CD14-positive monocyte (primary cell): ENCODE results near the gene TPRKB. TPM values are rescaled to one million over a fixed set of nuclear protein-coding genes. Genes with fewer than 3 reads are reported as not detected.

ENCODE experiments used
- DNase-seq, 3 donors: peaks; one replicate each; pipeline ENCODE4 v3.0.0-alpha.2; 2011 to 2022
- H2AFZ ChIP-seq: 2 replicates; pipeline ENCODE4 v1.6.0; 2012; ENCODE audit warnings: mild to moderate bottlenecking, low read depth, low read length, inconsistent platforms; ENCODE audit not compliant: insufficient read depth, poor library complexity, severe bottlenecking
- H3K27ac ChIP-seq, 2 donors: 1 replicate in 1 of 2; 2 replicates in 1 of 2; pipeline ENCODE4 v1.5.1; 2012 to 2013; ENCODE audit warnings: low read length in 2 of 2, control low read depth in 1 of 2, inconsistent platforms in 1 of 2, low read depth in 1 of 2, mild to moderate bottlenecking in 1 of 2
- H3K27me3 ChIP-seq, 2 donors: one replicate each; pipeline versions ENCODE4 v1.6.0 to v1.6.1; 2011 to 2013; ENCODE audit warnings: low read length in 2 of 2; ENCODE audit not compliant: control insufficient read depth in 2 of 2, insufficient read depth in 2 of 2
- H3K36me3 ChIP-seq, 2 donors: replicated peaks in 1 of 2; 1 replicate in 1 of 2; 2 replicates in 1 of 2; pipeline versions ENCODE4 v1.5.1 to v1.6.1; 2012 to 2013; ENCODE audit warnings: low read length in 2 of 2, control low read depth in 1 of 2, inconsistent platforms in 1 of 2, mild to moderate bottlenecking in 1 of 2; ENCODE audit not compliant: insufficient read depth in 2 of 2, control insufficient read depth in 1 of 2
- H3K4me1 ChIP-seq, 2 donors: 1 replicate in 1 of 2; 2 replicates in 1 of 2; pipeline versions ENCODE4 v1.5.1 to v1.6.1; 2012 to 2013; ENCODE audit warnings: low read length in 2 of 2, control low read depth in 1 of 2, inconsistent platforms in 1 of 2, mild to moderate bottlenecking in 1 of 2, moderate library complexity in 1 of 2; ENCODE audit not compliant: insufficient read depth in 2 of 2, control insufficient read depth in 1 of 2
- H3K4me2 ChIP-seq: replicated peaks from 2 replicates; pipeline ENCODE3; 2012; ENCODE audit warnings: low read length, moderate library complexity, mild to moderate bottlenecking; ENCODE audit not compliant: poor library complexity, severe bottlenecking; ENCODE audit errors: extremely low read depth
- H3K4me3 ChIP-seq, 3 experiments: fragments of 200-600 bp in 1 of 3; sonication (generic) in 1 of 3; replicated peaks in 1 of 3; 1 replicate in 2 of 3; 2 replicates in 1 of 3; pipeline ENCODE4 v1.5.1; 2011 to 2013; ENCODE audit warnings: low read length in 3 of 3, mild to moderate bottlenecking in 3 of 3, control low read depth in 2 of 3, low read depth in 2 of 3, inconsistent platforms in 1 of 3, moderate library complexity in 1 of 3
- H3K79me2 ChIP-seq: 2 replicates; pipeline ENCODE4 v1.6.0; 2012; ENCODE audit warnings: mild to moderate bottlenecking, control low read depth, inconsistent platforms, low read length, moderate library complexity; ENCODE audit not compliant: insufficient read depth
- H3K9ac ChIP-seq: 2 replicates; pipeline ENCODE4 v1.6.0; 2017; ENCODE audit warnings: low read length, mild to moderate bottlenecking; ENCODE audit not compliant: insufficient read depth, poor library complexity, severe bottlenecking
- H3K9me3 ChIP-seq, 2 donors: replicated peaks in 1 of 2; 1 replicate in 1 of 2; 2 replicates in 1 of 2; pipeline versions ENCODE4 v1.5.1 to v1.6.1; 2012 to 2013; ENCODE audit warnings: low read length in 2 of 2, control low read depth in 1 of 2; ENCODE audit not compliant: control insufficient read depth in 1 of 2, insufficient read depth in 1 of 2
- H4K20me1 ChIP-seq: 2 replicates; pipeline ENCODE4 v1.6.0; 2012; ENCODE audit warnings: mild to moderate bottlenecking, low read length, control low read depth, moderate library complexity; ENCODE audit not compliant: insufficient read depth
- H3K27ac Mint-ChIP-seq, 7 donors: one replicate each; pipeline ENCODE4 v1.8.0; 2020; ENCODE audit warnings: mild to moderate bottlenecking in 7 of 7, mixed read lengths in 7 of 7, moderate library complexity in 6 of 7, inconsistent platforms in 2 of 7
- H3K27me3 Mint-ChIP-seq, 3 donors: one replicate each; pipeline ENCODE4 v1.8.0; 2021 to 2022; ENCODE audit warnings: low read depth in 3 of 3, mild to moderate bottlenecking in 3 of 3, mixed read lengths in 3 of 3, moderate library complexity in 3 of 3, inconsistent platforms in 1 of 3
- H3K36me3 Mint-ChIP-seq, 2 donors: one replicate each; pipeline ENCODE4 v1.8.0; 2020; ENCODE audit warnings: mixed read lengths in 2 of 2, inconsistent platforms in 1 of 2, mild to moderate bottlenecking in 1 of 2
- H3K4me1 Mint-ChIP-seq: one replicate; pipeline ENCODE4 v1.8.0; 2020; ENCODE audit warnings: mild to moderate bottlenecking, mixed read lengths
- H3K4me3 Mint-ChIP-seq, 2 donors: one replicate each; pipeline ENCODE4 v1.8.0; 2020; ENCODE audit warnings: mild to moderate bottlenecking in 2 of 2, mixed read lengths in 2 of 2, moderate library complexity in 1 of 2
- H3K9me3 Mint-ChIP-seq, 7 donors: one replicate each; pipeline ENCODE4 v1.8.0; 2020 to 2022; ENCODE audit warnings: mixed read lengths in 7 of 7, mild to moderate bottlenecking in 6 of 7, moderate library complexity in 6 of 7, inconsistent platforms in 2 of 7
- CTCF ChIP-seq: fragments of 200-600 bp; IDR thresholded peaks from one replicate; pipeline ENCODE4 v1.8.0; 2022; ENCODE audit warnings: antibody characterized with exemption, mild to moderate bottlenecking
- WGBS: methylation state at CpG from one replicate; pipeline ENCODE4 v1.1.5; 2013; ENCODE audit warnings: missing lambda C conversion rate; ENCODE audit not compliant: insufficient coverage; 5-methylcytosine and 5-hydroxymethylcytosine counted together
- intact Hi-C, 2 donors: fragments of 100-400 bp; cut with micrococcal nuclease; formaldehyde crosslinking; loops; one replicate each; pipeline versions ENCODE4 v1.15.0 to v1.15.1; 2023
- polyA plus RNA-seq, 3 donors: library from polyadenylated mRNA; depleted of rRNA in 1 of 3; unstranded in 2 of 3; stranded (reverse) in 1 of 3; fragments of 300-500 nt in 2 of 3; fragments of >200 nt in 1 of 3; fragmentation: Illumina TruSeq in 2 of 3; gene quantifications; 1 replicate in 2 of 3; 2 replicates in 1 of 3; pipeline ENCODE4 v1.2.3, GENCODE V29; 2012 to 2021

Gene TPRKB
- polyA plus RNA-seq, 3 donors = 26.9 to 69.1 (median 65.8) TPM

- DNase-seq = no peak
- no peak for TF ChIP-seq CTCF
Observed at GRCh38 chr2:73746877-73747208, 9.7 kb upstream of the TPRKB start.

DNA sequence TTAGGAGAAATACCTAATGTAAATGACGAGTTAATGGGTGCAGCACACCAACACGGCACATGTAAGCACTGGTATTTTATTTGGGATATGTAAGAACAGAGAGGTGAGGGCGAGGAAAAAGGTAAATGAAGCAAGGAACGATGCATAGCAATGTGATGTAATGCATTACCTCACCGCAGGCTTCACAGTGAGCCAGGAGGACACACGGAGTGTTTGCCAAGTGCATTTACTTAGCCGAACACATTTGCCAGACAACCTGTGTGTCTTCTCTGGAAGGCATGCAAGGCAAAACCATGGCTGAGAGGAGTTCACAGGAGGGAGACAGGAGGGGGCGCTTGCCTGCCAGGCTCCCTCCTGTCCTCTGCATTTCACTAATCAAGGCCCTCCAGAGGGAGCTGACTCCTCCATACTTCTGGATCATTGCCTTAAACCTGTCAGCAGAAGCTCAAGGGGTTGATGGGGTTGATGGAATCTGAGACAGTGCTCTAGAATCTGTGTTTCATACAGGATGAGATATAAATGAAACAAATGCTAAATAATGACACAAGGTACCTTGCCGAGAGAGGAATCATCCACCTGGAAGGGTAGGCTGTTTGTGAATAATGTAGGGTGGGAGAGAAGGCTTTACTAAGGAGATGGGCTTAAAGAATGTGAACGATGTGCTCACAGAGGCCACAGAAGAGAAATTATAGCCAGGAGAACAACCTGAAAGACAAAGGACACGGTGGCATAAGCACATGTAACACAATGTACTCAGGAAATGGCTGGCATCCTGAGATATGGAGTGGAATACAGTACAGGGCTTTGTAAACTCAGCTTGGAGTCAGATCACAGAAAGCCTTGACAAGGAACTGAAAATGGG, 9.1 kb upstream of the TPRKB start:
- H3K4me2 ChIP-seq = no peak overlapping the region
- no peaks in the 10 kb centered on the region for H3K79me2 ChIP-seq
- no peak overlapping the region for H3K27ac ChIP-seq
- peaks cover 0 to 5% (median 2%) of the 10 kb centered on the region in 7 donors for H3K9me3 Mint-ChIP-seq
- TF ChIP-seq CTCF = no peak
- peaks cover 59 to 67% of the 10 kb centered on the region in 2 donors for H3K36me3 Mint-ChIP-seq
- peaks cover 21 to 48% of the 10 kb centered on the region in 2 donors for H3K36me3 ChIP-seq
- H4K20me1 ChIP-seq = no peaks in the 10 kb centered on the region
- no peak for DNase-seq
- no peaks in the 10 kb centered on the region for H3K4me1 Mint-ChIP-seq
- WGBS = 80% methylated on average over 10 of the region's 11 CpGs
- no peak overlapping the region for H3K4me3 ChIP-seq
- intact Hi-C loops = no loop called here
- no peak overlapping the region for H3K9ac ChIP-seq
- H3K27me3 Mint-ChIP-seq = peaks cover 0 to 2% (median 0%) of the 10 kb centered on the region in 3 donors
- no peaks in the 10 kb centered on the region for H3K9me3 ChIP-seq
- no peaks in the 10 kb centered on the region for H3K27me3 ChIP-seq
- H2AFZ ChIP-seq = no peak overlapping the region
- no peak overlapping the region for H3K4me3 Mint-ChIP-seq
- H3K27ac Mint-ChIP-seq = no peak overlapping the region
- no peaks in the 10 kb centered on the region for H3K4me1 ChIP-seq

More at GRCh38 chr2:73746877-73747208, 9.7 kb upstream of the TPRKB start:
- no peak overlapping the region for H3K4me3 Mint-ChIP-seq
- no peaks in the 10 kb centered on the region for H3K4me1 Mint-ChIP-seq
- H3K36me3 ChIP-seq = peaks cover 24 to 54% of the 10 kb centered on the region in 2 donors
- H2AFZ ChIP-seq = no peak overlapping the region
- H3K4me2 ChIP-seq = no peak overlapping the region
- peaks cover 0 to 2% (median 0%) of the 10 kb centered on the region in 3 donors for H3K27me3 Mint-ChIP-seq
- H3K9ac ChIP-seq = no peak overlapping the region
- H3K4me1 ChIP-seq = no peaks in the 10 kb centered on the region
- H3K27ac ChIP-seq = no peak overlapping the region
- no peaks in the 10 kb centered on the region for H4K20me1 ChIP-seq
- H3K9me3 ChIP-seq = no peaks in the 10 kb centered on the region
- no peaks in the 10 kb centered on the region for H3K79me2 ChIP-seq
- no peak overlapping the region for H3K4me3 ChIP-seq
- H3K27ac Mint-ChIP-seq = no peak overlapping the region
- no CpG with 5 or more reads among the region's 3 CpGs for WGBS
- H3K36me3 Mint-ChIP-seq = peaks cover 63% of the 10 kb centered on the region in 2 donors
- intact Hi-C loops = no loop called here
- H3K9me3 Mint-ChIP-seq = peaks cover 0 to 5% (median 0%) of the 10 kb centered on the region in 7 donors
- H3K27me3 ChIP-seq = no peaks in the 10 kb centered on the region
